Small intestine (tissue), 7 donors: ENCODE data around the gene AGBL3. TPM values are rescaled to one million over a fixed set of nuclear protein-coding genes. Genes with fewer than 3 reads are reported as not detected.
"Not testable (repeated sequence)": the region's sequence is repeated elsewhere in the genome, so short reads cannot be mapped to it uniquely, and the experiment has no call there.

Experiments used
- DNase-seq, 2 donors: peaks; one replicate each; pipeline versions ENCODE4 v3.0.0 to v3.0.0-alpha.2; 2013
- FAIRE-seq: peaks from 2 replicates; lab custom pipeline; 2012; peaks lifted over from hg19 to GRCh38; lab: Jason Lieb, UNC
- H3K27ac ChIP-seq, 3 donors: one replicate each; pipeline ENCODE4 v1.5.1; 2013; ENCODE audit warnings: low read length in 2 of 3, mild to moderate bottlenecking in 2 of 3, control low read depth in 1 of 3, inconsistent platforms in 1 of 3, low read depth in 1 of 3, moderate library complexity in 1 of 3
- H3K27me3 ChIP-seq, 3 donors: one replicate each; pipeline ENCODE4 v1.6.1; 2013; ENCODE audit warnings: low read length in 3 of 3, inconsistent platforms in 1 of 3; ENCODE audit not compliant: control insufficient read depth in 3 of 3, insufficient read depth in 3 of 3
- H3K36me3 ChIP-seq, 3 donors: one replicate each; pipeline ENCODE4 v1.6.1; 2013; ENCODE audit warnings: low read length in 3 of 3, inconsistent platforms in 1 of 3, low read depth in 1 of 3, mild to moderate bottlenecking in 1 of 3, moderate library complexity in 1 of 3; ENCODE audit not compliant: control insufficient read depth in 3 of 3, insufficient read depth in 2 of 3
- H3K4me1 ChIP-seq, 3 donors: one replicate each; pipeline ENCODE4 v1.6.1; 2013; ENCODE audit warnings: low read length in 2 of 3, inconsistent platforms in 1 of 3, low read depth in 1 of 3, mild to moderate bottlenecking in 1 of 3, moderate library complexity in 1 of 3; ENCODE audit not compliant: control insufficient read depth in 3 of 3, insufficient read depth in 2 of 3
- H3K4me3 ChIP-seq, 3 donors: one replicate each; pipeline ENCODE4 v1.5.1; 2013; ENCODE audit warnings: low read length in 3 of 3, control low read depth in 1 of 3, inconsistent platforms in 1 of 3, low read depth in 1 of 3, mild to moderate bottlenecking in 1 of 3, moderate library complexity in 1 of 3
- H3K9me3 ChIP-seq, 2 donors: one replicate each; pipeline ENCODE4 v1.6.1; 2013; ENCODE audit warnings: low read depth in 1 of 2, low read length in 1 of 2; ENCODE audit not compliant: control insufficient read depth in 2 of 2, insufficient read depth in 1 of 2
- WGBS, 3 donors: extraction: QIAGEN DNeasy Blood & Tissue Kit; methylation state at CpG; one replicate each; pipeline ENCODE4 v1.1.7; 2013; 5-methylcytosine and 5-hydroxymethylcytosine counted together
- polyA plus RNA-seq, 4 donors: library from polyadenylated mRNA; stranded (reverse) in 3 of 4; unstranded in 1 of 4; fragments of 200-250 nt in 3 of 4; fragments of 120-200 nt in 1 of 4; gene quantifications; one replicate each; pipeline versions ENCODE4 v1.2.1 to v1.2.3, GENCODE V29; 2013
- donor health status: healthy with polysubstance abuse.
- donor health status: control.
- donor health status: control.
- donor health status: Bipolar disorder and iron deficiency.
- donor health status: healthy.

The AGBL3 gene
- polyA plus RNA-seq, 4 donors, result 0.27 to 3.8 (median 0.88) TPM

DNA sequence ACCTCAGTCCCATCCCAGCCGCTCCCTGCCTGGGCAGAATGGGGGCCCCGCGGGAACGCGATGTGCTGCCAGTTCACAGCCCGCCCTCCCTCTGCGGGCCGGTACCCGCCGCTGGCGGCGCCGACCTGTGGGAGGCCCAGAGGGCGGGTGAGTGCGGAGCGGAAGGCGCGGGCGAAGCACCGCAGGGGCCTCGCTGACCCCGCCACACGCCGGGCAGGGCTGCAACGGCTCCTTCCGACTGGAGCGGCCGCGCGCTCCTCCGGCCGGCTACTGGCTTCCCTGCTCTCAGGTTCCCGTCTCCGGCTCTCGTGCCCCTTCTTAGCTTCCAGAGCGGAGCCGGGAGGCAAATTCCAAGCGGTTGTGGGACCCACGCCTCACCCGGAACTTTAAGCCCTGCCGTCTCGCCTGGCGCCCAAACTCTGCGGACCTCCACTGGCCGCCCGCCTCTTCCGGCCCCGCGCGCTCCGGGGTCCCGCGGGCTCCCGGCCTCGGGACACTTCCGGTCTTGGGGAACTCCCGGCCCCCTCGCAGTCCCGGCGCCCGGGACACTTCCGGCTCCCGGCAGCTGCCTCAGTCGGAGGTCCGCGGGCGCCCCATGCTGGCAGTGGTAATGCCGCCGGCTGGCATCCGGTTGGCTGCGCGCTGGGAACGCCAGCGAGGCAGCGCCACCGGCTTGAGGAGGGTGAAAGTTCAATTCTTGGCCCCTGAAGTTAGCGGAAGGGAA, 184.1 kb downstream of the AGBL3 start, which contains the start of gene CYREN:
Gene CYREN, minus strand, starts transcription at position 434 of the 724 bp plus-strand sequence. CDS start 1,785 bp downstream, outside the sequence.
- Histone ChIP-seq H3K27me3 (no peaks in the 10 kb centered on the region), H3K4me1 (peaks cover 1 to 15% (median 7%) of the 10 kb centered on the region in 3 donors), H3K4me3 (peak within 1 kb of the TSS; percentile 86 to 92 (median 88)), H3K27ac (peak within 1 kb of the TSS; percentile 97 to 99 (median 98)), H3K36me3 (peaks cover 5 to 33% (median 6%) of the 10 kb centered on the region in 3 donors), H3K9me3 (no peaks in the 10 kb centered on the region)
- DNase-seq (peak; percentile 94 to 96), FAIRE-seq (no peak)
- 0% methylated on average over 49 to 77 of the region's 77 CpGs for WGBS, 3 donors

DNA sequence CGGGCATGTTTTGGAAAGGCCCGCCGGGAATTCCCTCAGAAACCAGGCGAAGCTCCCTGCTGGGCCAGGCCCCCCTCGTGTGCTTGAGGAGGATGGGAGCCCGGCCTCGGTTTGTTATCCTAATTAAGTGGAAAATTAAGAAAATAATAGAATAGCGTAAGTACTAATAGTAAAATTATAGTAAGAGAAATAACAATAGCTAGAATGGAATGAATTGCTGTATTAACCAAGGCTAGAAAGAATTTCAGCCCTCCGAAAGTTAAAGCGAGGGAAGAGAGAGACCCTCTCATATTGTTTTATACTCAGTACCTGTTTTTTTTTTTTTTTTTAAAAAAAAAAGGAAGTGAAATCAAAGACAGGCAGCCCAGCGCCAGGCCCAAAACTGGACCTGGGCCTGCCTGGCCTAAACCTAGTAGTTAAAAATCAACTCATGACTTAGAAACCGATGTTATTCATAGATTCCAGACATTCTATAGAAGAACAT, 184.7 kb downstream of the AGBL3 start:
- H3K27me3 ChIP-seq, FAIRE-seq, H3K9me3 ChIP-seq, DNase-seq: not testable (repeated sequence)
- Histone ChIP-seq H3K4me3 (peak overlapping the region; percentile 9 to 92 (median 33)), H3K27ac (peak overlapping the region; percentile 97 to 99 (median 98)), H3K4me1 (peaks cover 1 to 15% (median 7%) of the 10 kb centered on the region in 3 donors), H3K36me3 (peaks cover 3 to 28% (median 6%) of the 10 kb centered on the region in 3 donors)
- 21 to 31% (median 23%) methylated on average over 12 of the region's 12 CpGs for WGBS, 3 donors

DNA sequence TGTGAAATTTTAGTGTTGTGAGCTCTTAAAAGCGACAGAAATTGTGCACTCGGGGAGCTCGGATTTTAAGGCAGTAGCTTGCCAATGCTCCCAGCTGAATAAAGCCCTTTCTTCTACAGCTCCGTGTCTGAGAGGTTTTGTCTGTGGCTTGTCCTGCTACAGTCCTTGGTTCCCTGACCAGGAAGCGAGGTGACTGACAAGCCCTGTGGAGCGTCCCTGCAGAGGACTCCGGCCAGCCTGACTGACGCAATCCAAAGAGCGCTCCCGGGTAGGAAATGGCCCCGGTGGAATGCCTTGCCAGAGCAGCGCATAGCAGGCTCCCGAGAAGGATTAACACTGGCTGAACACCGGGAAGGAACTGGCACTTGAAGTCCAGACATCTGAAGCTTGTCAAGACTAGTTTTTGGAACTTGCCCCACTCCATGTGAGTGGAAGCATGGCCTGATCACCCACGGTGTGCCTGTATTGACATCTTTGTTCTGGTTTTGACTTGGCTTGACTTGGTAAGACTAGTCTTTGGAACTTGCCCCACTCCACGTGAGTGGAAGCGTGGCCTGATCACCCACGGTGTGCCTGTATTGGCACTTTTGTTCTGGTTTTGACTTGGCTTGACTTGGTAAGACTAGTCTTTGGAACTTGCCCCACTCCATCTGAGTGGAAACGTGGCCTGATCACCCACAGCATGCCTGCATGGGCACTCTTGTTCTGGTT, 185.4 kb downstream of the AGBL3 start:
- not testable (repeated sequence) for DNase-seq, FAIRE-seq, H3K4me3 ChIP-seq, H3K27me3 ChIP-seq, H3K9me3 ChIP-seq
- 67 to 92% (median 80%) methylated on average over 19 of the region's 19 CpGs for WGBS, 3 donors
- Histone ChIP-seq H3K36me3 (peaks cover 0 to 21% (median 2%) of the 10 kb centered on the region in 3 donors), H3K4me1 (peaks cover 1 to 15% (median 7%) of the 10 kb centered on the region in 3 donors), H3K27ac (peak overlapping the region in 2 of 3 donors; percentile 33 to 68)

DNA sequence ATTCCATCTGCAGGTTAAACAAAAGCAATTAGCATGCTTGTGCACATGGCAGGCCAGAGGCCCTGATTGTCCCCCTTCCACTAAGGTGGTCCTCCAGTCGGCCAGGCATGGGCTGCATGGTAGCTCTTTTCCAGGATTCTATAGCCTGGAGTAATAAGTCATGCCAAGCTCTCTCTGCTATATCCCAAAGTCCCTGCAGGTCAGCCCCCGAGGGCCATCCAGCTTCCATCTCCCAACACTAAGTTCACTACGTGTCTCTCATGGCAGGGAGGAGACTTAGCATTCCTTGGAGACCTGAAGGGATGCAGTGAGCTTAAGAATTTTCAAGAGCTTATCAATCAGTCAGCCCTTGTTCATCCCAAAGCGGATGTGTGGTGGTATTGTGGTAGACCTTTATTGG, 187.6 kb downstream of the AGBL3 start:
- DNase-seq, H3K36me3 ChIP-seq, H3K9me3 ChIP-seq, FAIRE-seq, H3K27ac ChIP-seq, H3K27me3 ChIP-seq, H3K4me3 ChIP-seq, H3K4me1 ChIP-seq: not testable (repeated sequence)
- WGBS, 3 donors, result 86 to 89% (median 86%) methylated on average over 4 of the region's 4 CpGs

DNA sequence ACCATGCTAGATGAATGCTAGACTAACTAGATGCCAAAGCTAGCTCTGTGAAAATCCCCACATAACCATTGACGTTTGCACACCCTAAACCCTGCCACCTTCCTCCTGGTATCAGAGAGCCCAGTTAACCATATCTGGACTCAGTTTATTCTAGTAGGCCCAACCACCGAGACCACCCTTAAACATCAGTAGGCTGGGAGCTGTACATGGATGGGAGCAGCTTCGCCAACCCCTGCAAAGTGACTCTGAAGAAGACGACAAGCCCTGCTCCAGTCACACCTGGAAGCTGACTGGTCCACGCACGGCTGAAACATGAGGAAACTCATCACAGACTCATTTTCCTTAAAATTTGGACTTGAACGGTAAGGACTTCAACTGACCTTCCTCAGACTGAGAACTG, 188.6 kb downstream of the AGBL3 start:
- FAIRE-seq (no peak), DNase-seq (no peak)
- no peaks in the 10 kb centered on the region for H3K4me1 ChIP-seq
- peaks cover 0 to 10% of the 10 kb centered on the region in 2 donors for H3K9me3 ChIP-seq
- no peaks in the 10 kb centered on the region for H3K36me3 ChIP-seq
- H3K4me3 ChIP-seq, result no peak overlapping the region
- 93 to 94% (median 93%) methylated on average over 7 of the region's 7 CpGs for WGBS, 3 donors
- no peak overlapping the region for H3K27ac ChIP-seq
- H3K27me3 ChIP-seq, result no peaks in the 10 kb centered on the region

DNA sequence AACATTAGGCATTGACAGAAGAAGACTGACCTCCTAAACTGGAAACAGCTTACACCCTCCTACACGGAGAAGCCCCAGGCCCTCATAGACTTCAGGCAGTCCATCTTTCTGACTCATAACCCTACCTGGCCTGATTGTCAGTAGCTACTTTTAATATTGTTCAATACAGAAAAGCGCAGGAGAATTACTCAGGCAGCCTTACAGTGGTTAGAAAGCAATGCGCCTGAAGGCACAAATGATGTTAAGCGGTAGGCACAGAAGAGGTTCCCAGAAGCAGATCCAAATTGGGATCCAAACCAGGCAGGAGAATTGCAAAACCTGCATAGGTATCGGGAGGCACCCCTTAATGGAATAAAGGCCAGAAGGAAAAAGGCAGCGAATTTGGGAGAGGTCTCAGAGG, 189.6 kb downstream of the AGBL3 start:
- H3K36me3 ChIP-seq, result peaks cover 0 to 2% (median 0%) of the 10 kb centered on the region in 3 donors
- H3K27ac ChIP-seq, result no peak overlapping the region
- FAIRE-seq, result no peak
- H3K27me3 ChIP-seq, result no peaks in the 10 kb centered on the region
- no peak for DNase-seq
- no peak overlapping the region for H3K4me3 ChIP-seq
- H3K4me1 ChIP-seq, result no peaks in the 10 kb centered on the region
- peaks cover 2 to 19% of the 10 kb centered on the region in 2 donors for H3K9me3 ChIP-seq
- 91 to 93% (median 93%) methylated on average over 6 of the region's 6 CpGs for WGBS, 3 donors

DNA sequence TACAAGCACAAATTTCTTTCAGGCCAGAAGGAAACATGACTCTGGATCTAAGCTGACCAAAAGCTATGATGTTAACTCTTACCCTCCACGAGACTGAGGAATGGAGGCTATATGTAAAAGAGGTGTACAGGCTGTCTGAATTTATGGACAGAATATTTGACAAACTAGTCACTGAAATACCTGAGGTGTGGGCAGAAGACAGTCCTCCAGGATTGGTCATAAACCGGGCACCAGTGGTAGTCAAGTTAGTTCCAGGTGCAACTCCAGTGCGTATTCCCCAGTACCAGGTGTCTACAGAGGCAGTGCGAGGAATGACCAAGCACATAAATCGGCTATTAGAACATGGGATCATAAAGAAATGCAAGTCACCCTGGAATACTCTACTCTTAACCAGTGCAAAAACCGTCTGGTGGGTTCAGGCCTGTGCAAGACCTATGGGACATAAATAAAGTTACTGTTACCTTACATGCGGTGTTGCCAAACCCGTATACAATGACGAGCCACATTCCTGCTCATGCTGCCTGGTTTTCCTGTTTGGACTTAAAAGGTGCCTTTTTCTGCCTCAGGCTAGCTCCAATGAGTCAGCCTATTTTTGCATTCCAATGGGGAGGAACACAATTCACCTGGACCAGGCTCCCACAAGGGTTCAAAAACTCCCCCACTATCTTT, 190.9 kb downstream of the AGBL3 start:
- peaks cover 0 to 4% (median 2%) of the 10 kb centered on the region in 3 donors for H3K36me3 ChIP-seq
- no peaks in the 10 kb centered on the region for H3K4me1 ChIP-seq
- no peak for DNase-seq
- no peak for FAIRE-seq
- H3K27me3 ChIP-seq, result no peaks in the 10 kb centered on the region
- WGBS, 3 donors, result 93 to 96% (median 95%) methylated on average over 9 of the region's 9 CpGs
- H3K27ac ChIP-seq, result no peak overlapping the region
- H3K9me3 ChIP-seq, result peaks cover 4 to 30% of the 10 kb centered on the region in 2 donors
- H3K4me3 ChIP-seq, result no peak overlapping the region

DNA sequence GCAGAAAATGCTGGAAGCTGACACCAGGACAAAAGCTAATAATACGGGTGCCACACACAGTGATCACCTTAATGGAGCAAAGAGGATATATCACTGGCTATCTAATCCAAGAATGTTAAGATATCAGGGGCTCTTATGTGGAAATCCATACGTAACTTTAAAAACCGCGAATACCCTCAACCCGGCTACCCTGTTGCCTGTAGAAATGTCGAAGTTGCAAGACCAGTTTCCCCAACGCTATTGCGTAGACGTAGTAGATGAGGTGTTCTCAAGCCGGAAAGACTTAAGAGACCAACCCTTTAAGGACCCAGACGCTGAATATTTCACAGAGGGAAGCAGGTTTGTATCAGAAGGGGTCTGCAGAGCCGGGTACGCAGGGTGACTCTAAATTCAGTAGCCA, 192.1 kb downstream of the AGBL3 start:
- FAIRE-seq, result no peak
- H3K9me3 ChIP-seq, result peaks cover 4 to 42% of the 10 kb centered on the region in 2 donors
- H3K4me3 ChIP-seq, result no peak overlapping the region
- no peaks in the 10 kb centered on the region for H3K4me1 ChIP-seq
- peaks cover 0 to 7% (median 2%) of the 10 kb centered on the region in 3 donors for H3K36me3 ChIP-seq
- WGBS, 3 donors, result 86 to 91% (median 89%) methylated on average over 13 of the region's 13 CpGs
- no peak overlapping the region for H3K27ac ChIP-seq
- H3K27me3 ChIP-seq, result no peaks in the 10 kb centered on the region
- no peak for DNase-seq
